GM12872 (cell line): ENCODE data around the gene CTAG1B.
"Not testable (repeated sequence)": the region's sequence is repeated elsewhere in the genome, so short reads cannot be mapped to it uniquely, and the experiment has no call there.

ENCODE experiments used
- TF ChIP-seq, protein P1 (sequence below): IDR thresholded peaks from 3 replicates; pipeline ENCODE4 v1.5.1; 2011; ENCODE audit warnings: low read depth, mild to moderate bottlenecking, low read length, moderate library complexity; ENCODE audit not compliant: insufficient read depth

CTAG1B gene

DNA sequence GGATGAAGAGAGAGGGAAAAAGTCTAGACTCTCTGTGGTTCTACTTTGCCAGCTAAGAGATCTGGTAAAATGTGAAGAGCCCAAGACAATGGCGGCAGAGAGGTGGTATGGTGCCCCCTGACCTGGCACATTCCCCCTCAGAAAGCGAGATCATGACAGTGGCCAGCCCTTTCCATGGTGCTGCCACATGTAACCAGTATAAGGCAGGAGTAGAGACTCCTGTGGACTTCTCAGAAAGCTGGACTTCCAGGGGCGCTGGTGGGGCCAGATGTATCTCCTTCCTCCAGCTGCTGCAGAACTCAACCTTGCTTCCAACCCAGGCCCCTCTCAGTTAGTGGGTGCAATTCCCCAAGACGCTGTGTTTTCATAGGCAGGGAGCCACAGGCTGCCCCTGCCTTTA is 24.6 kb downstream of the CTAG1B start:
- TF ChIP-seq, protein P1, sequence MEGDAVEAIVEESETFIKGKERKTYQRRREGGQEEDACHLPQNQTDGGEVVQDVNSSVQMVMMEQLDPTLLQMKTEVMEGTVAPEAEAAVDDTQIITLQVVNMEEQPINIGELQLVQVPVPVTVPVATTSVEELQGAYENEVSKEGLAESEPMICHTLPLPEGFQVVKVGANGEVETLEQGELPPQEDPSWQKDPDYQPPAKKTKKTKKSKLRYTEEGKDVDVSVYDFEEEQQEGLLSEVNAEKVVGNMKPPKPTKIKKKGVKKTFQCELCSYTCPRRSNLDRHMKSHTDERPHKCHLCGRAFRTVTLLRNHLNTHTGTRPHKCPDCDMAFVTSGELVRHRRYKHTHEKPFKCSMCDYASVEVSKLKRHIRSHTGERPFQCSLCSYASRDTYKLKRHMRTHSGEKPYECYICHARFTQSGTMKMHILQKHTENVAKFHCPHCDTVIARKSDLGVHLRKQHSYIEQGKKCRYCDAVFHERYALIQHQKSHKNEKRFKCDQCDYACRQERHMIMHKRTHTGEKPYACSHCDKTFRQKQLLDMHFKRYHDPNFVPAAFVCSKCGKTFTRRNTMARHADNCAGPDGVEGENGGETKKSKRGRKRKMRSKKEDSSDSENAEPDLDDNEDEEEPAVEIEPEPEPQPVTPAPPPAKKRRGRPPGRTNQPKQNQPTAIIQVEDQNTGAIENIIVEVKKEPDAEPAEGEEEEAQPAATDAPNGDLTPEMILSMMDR = no peak

DNA sequence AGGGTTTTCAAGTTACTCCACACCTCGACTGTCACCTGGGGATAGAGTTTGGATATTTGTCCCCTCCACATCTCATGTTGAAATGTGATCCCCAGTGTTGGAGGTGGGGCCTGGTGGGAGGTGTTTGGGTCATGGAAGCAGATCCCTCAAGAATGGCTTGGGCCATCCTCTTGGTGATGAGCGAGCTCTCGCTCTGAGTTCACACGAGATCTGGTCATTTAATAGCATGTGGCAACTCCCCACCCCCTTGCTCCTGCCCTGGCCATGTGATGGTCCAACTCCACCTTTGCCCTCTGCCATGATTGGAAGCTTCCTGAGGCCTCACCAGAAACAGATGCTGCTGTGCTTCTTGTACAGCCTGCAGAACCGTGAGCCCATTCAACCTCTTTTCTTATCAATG is 25.9 kb downstream of the CTAG1B start:
- TF ChIP-seq, protein P1 = no peak

DNA sequence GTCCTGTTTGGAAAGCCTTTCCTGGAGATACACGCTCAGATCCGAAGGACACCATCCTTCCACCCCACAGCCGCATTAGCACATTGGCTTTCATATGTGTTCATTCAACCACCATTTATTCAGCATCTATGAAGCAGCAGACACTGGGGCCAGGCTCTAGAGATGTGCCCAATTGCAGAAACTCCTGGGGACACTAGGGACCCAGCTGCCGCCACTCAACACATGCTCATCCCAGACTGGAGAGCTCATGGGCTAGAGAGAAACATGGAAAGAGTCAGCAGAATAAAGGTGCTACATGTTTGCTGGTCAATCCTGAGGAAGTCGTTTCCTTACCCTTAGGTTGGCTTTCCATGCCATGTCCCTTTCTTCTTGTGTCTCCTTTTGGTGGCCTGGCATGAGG is 26.6 kb downstream of the CTAG1B start:
- TF ChIP-seq, protein P1 = no peak

DNA sequence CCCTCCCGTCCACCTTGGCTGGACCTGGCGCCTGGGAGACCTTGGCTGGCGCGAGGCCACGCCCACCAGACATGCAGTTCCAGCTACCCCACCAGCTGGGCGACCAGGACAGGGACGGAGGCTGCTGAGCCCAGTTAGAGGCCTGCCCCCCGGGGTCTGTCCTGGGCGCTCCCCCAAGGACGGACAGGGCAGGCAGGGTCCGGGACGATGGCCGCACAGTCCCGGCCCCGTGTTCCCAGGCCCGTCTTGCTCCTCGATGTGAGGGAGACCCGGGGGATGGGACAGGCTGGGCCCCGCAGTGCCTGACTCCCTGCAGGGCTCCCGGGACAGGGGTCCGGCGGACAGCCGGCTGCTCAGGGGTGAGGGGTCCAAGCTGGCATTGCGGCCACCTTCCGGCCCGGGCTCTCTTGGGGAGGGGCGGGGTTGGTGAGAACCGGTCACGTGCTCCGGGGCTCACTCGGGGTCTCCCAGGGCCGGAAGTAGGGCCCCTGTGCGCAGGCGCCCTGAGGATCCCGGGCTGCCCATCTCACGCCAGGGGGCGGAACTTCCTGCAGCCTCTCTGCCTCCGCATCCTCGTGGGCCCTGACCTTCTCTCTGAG is 34.4 kb downstream of the CTAG1B start, which contains the start of gene CTAG1A:
Gene CTAG1A, plus strand, starts transcription at position 549 of the 599 bp plus-strand sequence. CDS start 74 bp downstream, outside the sequence.
- TF ChIP-seq, protein P1 = not testable (repeated sequence)
